GM20000 (cell line): ENCODE results near the gene RHOT2.

ENCODE experiments used
- DNase-seq: peaks from one replicate; pipeline ENCODE4 v3.0.0; 2012; ENCODE audit warnings: low spot score
- TF ChIP-seq, protein P1 (sequence below): IDR thresholded peaks from 2 replicates; pipeline ENCODE4 v1.5.1; 2012; ENCODE audit warnings: mild to moderate bottlenecking, control low read depth; ENCODE audit errors: extremely low read depth, missing control alignments

Gene RHOT2

DNA sequence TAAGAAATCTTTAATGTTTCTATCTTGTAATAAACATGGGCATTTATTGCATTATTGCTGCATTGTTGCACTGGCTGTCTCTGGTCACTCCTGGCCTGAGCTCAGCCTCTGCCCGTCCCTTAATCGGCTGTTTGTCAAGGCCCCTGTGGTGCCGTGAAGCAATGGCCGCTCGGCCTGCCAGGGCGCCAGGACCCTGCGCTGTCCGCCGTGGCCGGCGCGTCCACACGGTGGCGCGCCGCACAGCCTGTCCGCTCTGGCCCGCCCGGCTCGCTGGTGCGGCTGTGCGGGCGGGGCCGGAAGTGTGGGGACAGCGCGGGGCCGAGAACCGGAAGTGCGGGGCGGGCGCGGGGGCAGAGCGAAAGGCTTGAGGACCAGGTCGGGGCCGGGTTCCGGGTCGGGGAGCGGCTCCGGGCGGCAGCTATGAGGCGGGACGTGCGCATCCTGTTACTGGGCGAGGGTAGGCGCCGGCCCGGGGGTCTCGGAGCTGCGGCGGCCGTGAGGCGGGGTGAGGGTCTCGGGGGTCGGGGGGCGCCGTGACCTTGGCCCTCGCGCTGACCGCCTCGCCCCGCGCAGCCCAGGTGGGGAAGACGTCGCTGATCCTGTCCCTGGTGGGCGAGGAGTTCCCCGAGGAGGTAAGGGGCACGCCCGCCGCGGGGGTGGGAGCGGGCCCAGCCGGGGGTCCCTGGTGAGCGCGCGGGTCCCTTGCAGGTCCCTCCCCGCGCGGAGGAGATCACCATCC lies at the start of gene RHOT2:
RHOT2 (plus strand) TSS at position 353 of the 739 bp plus-strand sequence; CDS start at position 421, 68 bp downstream.
- peak; percentile 97 for DNase-seq
- TF ChIP-seq, protein P1, sequence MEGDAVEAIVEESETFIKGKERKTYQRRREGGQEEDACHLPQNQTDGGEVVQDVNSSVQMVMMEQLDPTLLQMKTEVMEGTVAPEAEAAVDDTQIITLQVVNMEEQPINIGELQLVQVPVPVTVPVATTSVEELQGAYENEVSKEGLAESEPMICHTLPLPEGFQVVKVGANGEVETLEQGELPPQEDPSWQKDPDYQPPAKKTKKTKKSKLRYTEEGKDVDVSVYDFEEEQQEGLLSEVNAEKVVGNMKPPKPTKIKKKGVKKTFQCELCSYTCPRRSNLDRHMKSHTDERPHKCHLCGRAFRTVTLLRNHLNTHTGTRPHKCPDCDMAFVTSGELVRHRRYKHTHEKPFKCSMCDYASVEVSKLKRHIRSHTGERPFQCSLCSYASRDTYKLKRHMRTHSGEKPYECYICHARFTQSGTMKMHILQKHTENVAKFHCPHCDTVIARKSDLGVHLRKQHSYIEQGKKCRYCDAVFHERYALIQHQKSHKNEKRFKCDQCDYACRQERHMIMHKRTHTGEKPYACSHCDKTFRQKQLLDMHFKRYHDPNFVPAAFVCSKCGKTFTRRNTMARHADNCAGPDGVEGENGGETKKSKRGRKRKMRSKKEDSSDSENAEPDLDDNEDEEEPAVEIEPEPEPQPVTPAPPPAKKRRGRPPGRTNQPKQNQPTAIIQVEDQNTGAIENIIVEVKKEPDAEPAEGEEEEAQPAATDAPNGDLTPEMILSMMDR, result peak; percentile 100

DNA sequence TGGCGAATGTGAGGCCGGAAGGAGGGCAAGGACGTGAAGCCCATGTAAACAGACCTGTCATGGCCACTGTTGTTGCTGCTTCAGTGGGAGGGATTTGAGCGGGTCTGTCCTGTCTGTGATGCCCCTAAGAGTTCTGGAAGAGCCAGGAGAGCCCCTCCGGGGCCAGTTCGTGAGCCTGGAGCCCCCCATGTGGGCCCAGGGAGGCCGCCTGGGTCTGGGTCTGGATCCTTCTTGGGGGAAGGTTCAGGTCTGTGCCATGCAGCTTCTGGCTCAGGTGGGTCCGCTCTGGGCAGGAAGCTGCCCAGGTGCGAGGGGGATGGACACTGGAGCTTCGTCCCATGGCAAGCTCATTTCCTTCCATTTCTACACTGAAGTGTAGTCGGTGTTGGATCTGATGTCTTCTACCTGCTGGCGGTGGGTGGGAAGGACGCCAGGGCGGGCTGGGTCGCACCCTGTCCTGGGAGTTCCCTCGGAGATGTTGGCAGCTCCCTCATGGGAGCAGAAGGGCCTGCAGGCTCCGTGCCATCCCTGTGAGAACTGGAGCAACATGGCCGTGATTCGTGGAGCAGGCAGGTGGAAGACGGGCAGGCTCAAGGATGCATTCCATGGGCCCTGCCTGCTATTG lies 48.3 kb upstream of the RHOT2 start:
- TF ChIP-seq, protein P1, result no peak

DNA sequence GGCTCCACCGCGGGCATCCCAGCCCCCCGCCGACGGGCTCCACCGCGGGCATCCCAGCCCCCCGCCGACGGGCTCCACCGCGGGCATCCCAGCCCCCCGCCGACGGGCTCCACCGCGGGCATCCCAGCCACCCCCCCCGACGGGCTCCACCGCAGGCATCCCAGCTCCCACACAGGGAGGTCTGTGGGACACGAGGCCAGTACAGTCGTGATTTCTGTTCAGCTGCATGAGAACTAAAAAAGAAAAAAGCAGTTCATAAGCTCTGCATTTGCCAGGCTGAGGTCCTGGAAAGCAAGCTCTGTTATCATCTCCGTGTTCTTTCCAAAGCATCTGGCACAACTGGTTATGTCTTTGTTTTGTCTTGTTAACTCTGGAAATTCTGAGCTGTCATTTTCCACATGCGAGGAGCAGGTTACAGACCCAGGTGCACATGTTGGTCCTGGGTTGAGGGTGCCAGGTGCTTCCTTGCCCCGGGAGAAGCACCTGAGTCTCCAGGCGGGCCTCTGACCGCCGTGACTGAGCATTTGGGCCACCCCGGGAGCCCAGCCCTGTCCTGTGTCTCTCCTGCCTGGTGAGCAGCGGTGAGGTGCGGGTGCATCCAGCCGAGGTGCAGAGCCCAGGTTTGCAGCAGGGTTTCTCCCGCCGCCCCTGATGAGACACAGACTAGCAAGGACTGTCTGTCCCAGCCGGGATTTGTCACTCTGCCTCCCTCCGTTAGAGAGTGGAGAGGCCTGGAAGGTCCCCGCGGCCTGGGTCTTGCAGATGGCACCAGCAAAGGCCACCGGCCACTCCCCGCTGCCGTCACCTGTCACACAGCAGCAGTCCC lies 47.0 kb upstream of the RHOT2 start:
- no peak for DNase-seq
- TF ChIP-seq, protein P1, result no peak

More for the DNA sequence above, 48.3 kb upstream of the RHOT2 start:
- DNase-seq, result no peak

- TF ChIP-seq, protein P1, result no peak
- no peak for DNase-seq
Observed at GRCh38 chr16:621526-622105, 46.3 kb upstream of the RHOT2 start.

DNA sequence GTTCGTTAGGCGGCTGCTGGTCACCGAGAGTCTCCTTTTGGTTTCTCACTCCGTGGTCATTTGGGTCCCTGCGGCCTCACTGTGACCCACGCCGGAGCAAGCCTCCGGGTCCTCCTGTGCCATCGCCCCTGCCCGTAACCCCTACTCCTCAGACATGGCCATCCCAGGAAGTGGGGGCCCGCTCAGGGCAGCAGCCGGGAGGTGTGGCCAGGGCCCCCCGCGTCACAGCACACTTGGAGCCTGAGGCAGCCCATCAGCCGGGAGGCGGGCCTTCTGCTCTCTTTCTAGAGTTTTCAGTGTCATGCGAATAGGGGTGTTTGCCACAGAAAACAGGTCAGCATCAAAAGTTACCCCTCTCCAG lies 45.0 kb upstream of the RHOT2 start:
- no peak for DNase-seq

GRCh38 chr16:624526-625070 lies 43.3 kb upstream of the RHOT2 start:
- TF ChIP-seq, protein P1, result no peak
- no peak for DNase-seq

More for the DNA sequence above, 45.0 kb upstream of the RHOT2 start:
- TF ChIP-seq, protein P1, result no peak
